ENCODE results near the gene CCDC117. TPM values are rescaled to one million over a fixed set of nuclear protein-coding genes. Genes with fewer than 3 reads are reported as not detected.

Gene CCDC117
- total RNA-seq (12.4 and 18.7 TPM in 2 replicates), polyA plus RNA-seq (14.2 and 16.7 TPM in 2 replicates), polyA minus RNA-seq (ENCODE audit: low replicate concordance) (1.5 and 6.3 TPM in 2 replicates)
- polyA plus RNA-seq (2012) = 8.1 and 9.8 TPM in 2 replicates

GRCh38 chr22:28772633-28773460 lies at the start of gene CCDC117:
CCDC117 (plus strand) TSS chr22:28772695; CDS start chr22:28772850, 155 bp downstream.
- Histone ChIP-seq H3K27me3 (ENCODE audit: control insufficient read depth, insufficient read depth, low read length) (no peaks in the 10 kb centered on the region), H4K20me1 (ENCODE audit: control insufficient read depth, extremely low read depth, insufficient read depth, low read length) (no peaks in the 10 kb centered on the region), H3K79me2 (ENCODE audit: control insufficient read depth, insufficient read depth, low read length) (peaks cover 32% of the 10 kb centered on the region), H3K9ac (ENCODE audit: insufficient read depth, low read length) (peak within 1 kb of the TSS; percentile 89), H3K36me3 (ENCODE audit: control insufficient read depth, insufficient read depth, low read length) (no peaks in the 10 kb centered on the region), H2AFZ (ENCODE audit: low read length) (peak within 1 kb of the TSS; percentile 77), H3K4me2 (ENCODE audit: extremely low read depth, insufficient read depth, low read length) (peak within 1 kb of the TSS; percentile 56), H3K4me1 (ENCODE audit: control insufficient read depth, extremely low read depth, insufficient read depth, low read length) (no peaks in the 10 kb centered on the region), H3K9me3 (ENCODE audit: control insufficient read depth, insufficient read depth, low read depth, low read length) (no peaks in the 10 kb centered on the region), H3K27ac (ENCODE audit: insufficient read depth, low read length) (peak within 1 kb of the TSS; percentile 81), H3K4me3 (replicated peaks in 1 of 4; ENCODE audit: control extremely low read depth in 1 of 4, insufficient read depth in 1 of 4, low read depth in 3 of 4, low read length in 4 of 4) (peak within 1 kb of the TSS; percentile 72 to 96 (median 84))
- DNase-seq (ENCODE audit: low read depth in 2 of 2) = peak; percentile 95 to 97
- TF ChIP-seq, protein P1, sequence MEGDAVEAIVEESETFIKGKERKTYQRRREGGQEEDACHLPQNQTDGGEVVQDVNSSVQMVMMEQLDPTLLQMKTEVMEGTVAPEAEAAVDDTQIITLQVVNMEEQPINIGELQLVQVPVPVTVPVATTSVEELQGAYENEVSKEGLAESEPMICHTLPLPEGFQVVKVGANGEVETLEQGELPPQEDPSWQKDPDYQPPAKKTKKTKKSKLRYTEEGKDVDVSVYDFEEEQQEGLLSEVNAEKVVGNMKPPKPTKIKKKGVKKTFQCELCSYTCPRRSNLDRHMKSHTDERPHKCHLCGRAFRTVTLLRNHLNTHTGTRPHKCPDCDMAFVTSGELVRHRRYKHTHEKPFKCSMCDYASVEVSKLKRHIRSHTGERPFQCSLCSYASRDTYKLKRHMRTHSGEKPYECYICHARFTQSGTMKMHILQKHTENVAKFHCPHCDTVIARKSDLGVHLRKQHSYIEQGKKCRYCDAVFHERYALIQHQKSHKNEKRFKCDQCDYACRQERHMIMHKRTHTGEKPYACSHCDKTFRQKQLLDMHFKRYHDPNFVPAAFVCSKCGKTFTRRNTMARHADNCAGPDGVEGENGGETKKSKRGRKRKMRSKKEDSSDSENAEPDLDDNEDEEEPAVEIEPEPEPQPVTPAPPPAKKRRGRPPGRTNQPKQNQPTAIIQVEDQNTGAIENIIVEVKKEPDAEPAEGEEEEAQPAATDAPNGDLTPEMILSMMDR (conservative IDR thresholded peaks at IDR 0.05 in 1 of 2, IDR thresholded peaks at IDR 0.05 in 1 of 2; ENCODE audit: low read depth in 1 of 2, low read length in 2 of 2) = no peak
- TF ChIP-seq EZH2 (IDR thresholded peaks at IDR 0.05; ENCODE audit: low read length, missing control alignments) = no peak

GRCh38 chr22:28728002-28728401 lies 44.5 kb upstream of the CCDC117 start:
- Histone ChIP-seq H3K4me3 (replicated peaks in 1 of 4; ENCODE audit: control extremely low read depth in 1 of 4, insufficient read depth in 1 of 4, low read depth in 3 of 4, low read length in 4 of 4) (no peak overlapping the region), H3K27me3 (ENCODE audit: control insufficient read depth, insufficient read depth, low read length) (no peaks in the 10 kb centered on the region), H4K20me1 (ENCODE audit: control insufficient read depth, extremely low read depth, insufficient read depth, low read length) (no peaks in the 10 kb centered on the region), H3K4me1 (ENCODE audit: control insufficient read depth, extremely low read depth, insufficient read depth, low read length) (no peaks in the 10 kb centered on the region), H3K79me2 (ENCODE audit: control insufficient read depth, insufficient read depth, low read length) (no peaks in the 10 kb centered on the region), H3K9ac (ENCODE audit: insufficient read depth, low read length) (no peak overlapping the region), H3K36me3 (ENCODE audit: control insufficient read depth, insufficient read depth, low read length) (no peaks in the 10 kb centered on the region), H2AFZ (ENCODE audit: low read length) (no peak overlapping the region), H3K9me3 (ENCODE audit: control insufficient read depth, insufficient read depth, low read depth, low read length) (no peaks in the 10 kb centered on the region), H3K4me2 (ENCODE audit: extremely low read depth, insufficient read depth, low read length) (no peak overlapping the region), H3K27ac (ENCODE audit: insufficient read depth, low read length) (no peak overlapping the region)
- DNase-seq (ENCODE audit: low read depth in 2 of 2) = no peak
- TF ChIP-seq EZH2 (IDR thresholded peaks at IDR 0.05; ENCODE audit: low read length, missing control alignments) = no peak
- TF ChIP-seq, protein P1 (conservative IDR thresholded peaks at IDR 0.05 in 1 of 2, IDR thresholded peaks at IDR 0.05 in 1 of 2; ENCODE audit: low read depth in 1 of 2, low read length in 2 of 2) = no peak

GRCh38 chr22:28728621-28729313 lies 43.7 kb upstream of the CCDC117 start:
- H2AFZ ChIP-seq (ENCODE audit: low read length) = no peak overlapping the region
- H3K4me3 ChIP-seq (replicated peaks in 1 of 4; ENCODE audit: control extremely low read depth in 1 of 4, insufficient read depth in 1 of 4, low read depth in 3 of 4, low read length in 4 of 4) = no peak overlapping the region
- no peaks in the 10 kb centered on the region for H3K9me3 ChIP-seq (ENCODE audit: control insufficient read depth, insufficient read depth, low read depth, low read length)
- H3K27me3 ChIP-seq (ENCODE audit: control insufficient read depth, insufficient read depth, low read length) = no peaks in the 10 kb centered on the region
- H3K4me2 ChIP-seq (ENCODE audit: extremely low read depth, insufficient read depth, low read length) = no peak overlapping the region
- DNase-seq (ENCODE audit: low read depth in 2 of 2) = no peak
- TF ChIP-seq, protein P1 (conservative IDR thresholded peaks at IDR 0.05 in 1 of 2, IDR thresholded peaks at IDR 0.05 in 1 of 2; ENCODE audit: low read depth in 1 of 2, low read length in 2 of 2) = no peak
- no peak for TF ChIP-seq EZH2 (IDR thresholded peaks at IDR 0.05; ENCODE audit: low read length, missing control alignments)
- no peaks in the 10 kb centered on the region for H4K20me1 ChIP-seq (ENCODE audit: control insufficient read depth, extremely low read depth, insufficient read depth, low read length)
- H3K4me1 ChIP-seq (ENCODE audit: control insufficient read depth, extremely low read depth, insufficient read depth, low read length) = no peaks in the 10 kb centered on the region
- H3K9ac ChIP-seq (ENCODE audit: insufficient read depth, low read length) = no peak overlapping the region
- H3K79me2 ChIP-seq (ENCODE audit: control insufficient read depth, insufficient read depth, low read length) = no peaks in the 10 kb centered on the region
- no peak overlapping the region for H3K27ac ChIP-seq (ENCODE audit: insufficient read depth, low read length)
- H3K36me3 ChIP-seq (ENCODE audit: control insufficient read depth, insufficient read depth, low read length) = no peaks in the 10 kb centered on the region
